ENCODE data around the gene CALM3. TPM values are rescaled to one million over a fixed set of nuclear protein-coding genes. Genes with fewer than 3 reads are reported as not detected.

Gene CALM3
- 269 TPM for total RNA-seq

GRCh38 chr19:46601318-46602224 lies at the start of gene CALM3:
Gene CALM3, plus strand, starts transcription at chr19:46601330. Its CDS starts 105 bp downstream, at chr19:46601435.

GRCh38 chr19:46624958-46625661 lies 24.0 kb downstream of the CALM3 start, which contains the start of gene PTGIR:
Gene PTGIR, minus strand, starts transcription at chr19:46625089. Its CDS starts 864 bp downstream, at chr19:46624225.

GRCh38 chr19:46635920-46636761 lies 35.0 kb downstream of the CALM3 start, which contains the start of gene GNG8:
Gene GNG8, minus strand, starts transcription at chr19:46636202. Its CDS starts 1,520 bp downstream, at chr19:46634682.

Other genes with a start within 250 kb of the CALM3 start
- 2.2 TPM for gene CCDC8, start 187.8 kb upstream of the CALM3 start, total RNA-seq
- gene PNMA8C, start 172.4 kb upstream of the CALM3 start, total RNA-seq: 19.1 TPM
- 46.3 TPM for gene PNMA8A, start 129.8 kb upstream of the CALM3 start, total RNA-seq
- gene PNMA8B, start 105.5 kb upstream of the CALM3 start, total RNA-seq: 14.4 TPM
- gene PTGIR, start 23.8 kb downstream of the CALM3 start, total RNA-seq: not detected
- not detected for gene GNG8, start 34.9 kb downstream of the CALM3 start, total RNA-seq
- gene DACT3, start 59.9 kb downstream of the CALM3 start, total RNA-seq: 14.7 TPM
- gene PRKD2, start 115.8 kb downstream of the CALM3 start, total RNA-seq: 6.9 TPM
- gene FKRP, start 144.7 kb downstream of the CALM3 start, total RNA-seq: 18.8 TPM
- gene STRN4, start 145.1 kb downstream of the CALM3 start, total RNA-seq: 127 TPM
- gene SLC1A5, start 187.3 kb downstream of the CALM3 start, total RNA-seq: 3.1 TPM
- 52.6 TPM for gene AP2S1, start 249.5 kb downstream of the CALM3 start, total RNA-seq

Data from parietal lobe (tissue), 1 donor.